Stimulated activated naive CD4-positive, alpha-beta T cell (primary cell): ENCODE results near the gene SNRPD3.
A peak's percentile ranks its signal among the peaks of the same experiment; 100 is the strongest.
"Not testable (repeated sequence)": the region's sequence is repeated elsewhere in the genome, so short reads cannot be mapped to it uniquely, and the experiment has no call there.

Source experiments
- DNase-seq, 6 experiments: peaks; one replicate each; lab custom pipeline; 2025; lab: John Stamatoyannopoulos, UW

SNRPD3 gene

GRCh38 chr22:24592058-24592850, 36.5 kb downstream of the SNRPD3 start:
- no peak for DNase-seq

- no peak for DNase-seq
Observed at GRCh38 chr22:24592851-24593558, 37.2 kb downstream of the SNRPD3 start, which contains the start of gene LRRC75B. Gene LRRC75B, minus strand, starts transcription at chr22:24593073. Its CDS starts 34 bp downstream, at chr22:24593039.

GRCh38 chr22:24593559-24593835, 37.7 kb downstream of the SNRPD3 start:
- not testable (repeated sequence) for DNase-seq

- no peak for DNase-seq
Observed at GRCh38 chr22:24593836-24594568, 38.2 kb downstream of the SNRPD3 start.

GRCh38 chr22:24594569-24595120, 38.8 kb downstream of the SNRPD3 start:
- no peak for DNase-seq

GRCh38 chr22:24595228-24595627, 39.4 kb downstream of the SNRPD3 start:
- no peak for DNase-seq

GRCh38 chr22:24595863-24596262, 40.1 kb downstream of the SNRPD3 start:
- no peak for DNase-seq

GRCh38 chr22:24597076-24597475, 41.3 kb downstream of the SNRPD3 start:
- DNase-seq, result not testable (repeated sequence)

GRCh38 chr22:24599514-24599913, 43.7 kb downstream of the SNRPD3 start:
- DNase-seq, result no peak

- not testable (repeated sequence) for DNase-seq
Observed at GRCh38 chr22:24599958-24600715, 44.3 kb downstream of the SNRPD3 start.

- no peak for DNase-seq
Observed at GRCh38 chr22:24601217-24602104, 45.7 kb downstream of the SNRPD3 start.

- not testable (repeated sequence) for DNase-seq
Observed at GRCh38 chr22:24602105-24602749, 46.4 kb downstream of the SNRPD3 start.

GRCh38 chr22:24602847-24603769, 47.3 kb downstream of the SNRPD3 start, which contains the start of gene GGT1:
Gene GGT1, plus strand, starts transcription at chr22:24603193. Its CDS starts 7,889 bp downstream, at chr22:24611082.
- DNase-seq, result not testable (repeated sequence)

- peak in 1 of 6 experiments; percentile 26 for DNase-seq
Observed at GRCh38 chr22:24603770-24604629, 48.2 kb downstream of the SNRPD3 start.

GRCh38 chr22:24606340-24606739, 50.5 kb downstream of the SNRPD3 start:
- not testable (repeated sequence) for DNase-seq

GRCh38 chr22:24607429-24607983, 51.7 kb downstream of the SNRPD3 start:
- not testable (repeated sequence) for DNase-seq

GRCh38 chr22:24608327-24608726, 52.5 kb downstream of the SNRPD3 start:
- DNase-seq, result not testable (repeated sequence)
